IMR-90 (cell line): ENCODE results near the gene LRRC8B. TPM values are rescaled to one million over a fixed set of nuclear protein-coding genes. Genes with fewer than 3 reads are reported as not detected.

ENCODE experiments used
- ATAC-seq: fragments of 200-7000 bp; cut with Tn5 transposase; 2 replicates; pipeline ENCODE4 v1.9.1; 2020; ENCODE audit warnings: low read depth, mild to moderate bottlenecking, moderate library complexity
- BruUV-seq: library from RNA; stranded (reverse); fragments of 400-500 nt; replicated peaks from 2 replicates; lab custom pipeline; 2021; lab: Mats Ljungman, UMichigan
- CTCF ChIA-PET: fragments of 300-600 bp; formaldehyde crosslinking; extraction: SDS; loops from one replicate; lab custom pipeline; 2021; ENCODE audit warnings: antibody characterized with exemption; lab: Yijun Ruan, JAX
- POLR2A ChIA-PET: fragments of 300-600 bp; sonication (Branson Sonifier 250); formaldehyde crosslinking; loops from one replicate; lab custom pipeline; 2022; ENCODE audit warnings: antibody characterized with exemption; ENCODE audit not compliant: unreplicated experiment; lab: Charles Lee
- DNase-seq: peaks from one replicate; pipeline ENCODE4 v3.0.0; 2013
- H2AFZ ChIP-seq: replicated peaks from 2 replicates; pipeline ENCODE3; 2013; ENCODE audit warnings: low read length, mild to moderate bottlenecking; ENCODE audit not compliant: poor library complexity
- H2AK5ac ChIP-seq: 2 replicates; pipeline ENCODE4 v1.6.1; 2013; ENCODE audit warnings: low read depth, low read length, inconsistent platforms
- H2AK9ac ChIP-seq: replicated peaks from 2 replicates; pipeline ENCODE3; 2013; ENCODE audit warnings: mild to moderate bottlenecking, low read depth, low read length, moderate library complexity; ENCODE audit not compliant: poor library complexity
- H2BK120ac ChIP-seq: 2 replicates; pipeline ENCODE4 v1.6.1; 2013; ENCODE audit warnings: low read depth, low read length, inconsistent platforms
- H2BK15ac ChIP-seq: 3 replicates; pipeline ENCODE4 v1.6.1; 2013; ENCODE audit warnings: low read depth, low read length, inconsistent platforms
- H2BK20ac ChIP-seq: 2 replicates; pipeline ENCODE4 v1.6.1; 2013; ENCODE audit warnings: low read depth, mild to moderate bottlenecking, inconsistent platforms, low read length, moderate library complexity
- H2BK5ac ChIP-seq: 2 replicates; pipeline ENCODE4 v1.6.1; 2013; ENCODE audit warnings: mild to moderate bottlenecking, low read depth, low read length, inconsistent platforms; ENCODE audit not compliant: poor library complexity, severe bottlenecking
- H3K14ac ChIP-seq: replicated peaks from 2 replicates; pipeline ENCODE4 v1.6.1; 2013; ENCODE audit warnings: low read depth, low read length, inconsistent platforms
- H3K18ac ChIP-seq: 2 replicates; pipeline ENCODE4 v1.6.1; 2013; ENCODE audit warnings: low read depth, low read length, control low read depth
- H3K23ac ChIP-seq: 2 replicates; pipeline ENCODE4 v1.6.1; 2013; ENCODE audit warnings: low read depth, low read length, inconsistent platforms
- H3K27ac ChIP-seq: 2 replicates; pipeline ENCODE4 v1.5.1; 2013; ENCODE audit warnings: mild to moderate bottlenecking, control low read depth, low read length; ENCODE audit not compliant: insufficient read depth
- H3K27me3 ChIP-seq: 2 replicates; pipeline ENCODE4 v1.6.1; 2013; ENCODE audit warnings: low read length; ENCODE audit not compliant: control insufficient read depth, insufficient read depth
- H3K36me3 ChIP-seq: 2 replicates; pipeline ENCODE4 v1.6.1; 2013; ENCODE audit warnings: low read length, mixed read lengths; ENCODE audit not compliant: control insufficient read depth, insufficient read depth
- H3K4ac ChIP-seq: 2 replicates; pipeline ENCODE4 v1.6.1; 2013; ENCODE audit warnings: low read depth, low read length, inconsistent platforms
- H3K4me1 ChIP-seq: 2 replicates; pipeline ENCODE4 v1.6.1; 2013; ENCODE audit warnings: low read length, mixed read lengths; ENCODE audit not compliant: control insufficient read depth, insufficient read depth
- H3K4me2 ChIP-seq: 2 replicates; pipeline ENCODE4 v1.6.1; 2013; ENCODE audit warnings: low read depth, mild to moderate bottlenecking, control low read depth, low read length, moderate library complexity
- H3K4me3 ChIP-seq: 2 replicates; pipeline ENCODE4 v1.5.1; 2013; ENCODE audit warnings: low read depth, mild to moderate bottlenecking, control low read depth, low read length, moderate library complexity; ENCODE audit not compliant: insufficient read depth
- H3K56ac ChIP-seq: 2 replicates; pipeline ENCODE4 v1.6.1; 2013; ENCODE audit warnings: low read length, inconsistent platforms; ENCODE audit not compliant: insufficient read depth; ENCODE audit errors: extremely low read depth
- H3K79me1 ChIP-seq, 2 experiments: 2 replicates each; pipeline ENCODE4 v1.6.1; 2013; ENCODE audit warnings: low read length in 2 of 2, inconsistent platforms in 1 of 2, low read depth in 1 of 2
- H3K9ac ChIP-seq: 2 replicates; pipeline ENCODE4 v1.6.1; 2013; ENCODE audit warnings: low read depth, low read length, control low read depth
- H3K9me1 ChIP-seq: 2 replicates; pipeline ENCODE4 v1.6.1; 2013; ENCODE audit warnings: low read length, inconsistent platforms; ENCODE audit not compliant: insufficient read depth
- H3K9me3 ChIP-seq: 2 replicates; pipeline ENCODE4 v1.6.1; 2013; ENCODE audit warnings: low read length; ENCODE audit not compliant: control insufficient read depth, insufficient read depth
- H4K20me1 ChIP-seq: 2 replicates; pipeline ENCODE4 v1.6.1; 2013; ENCODE audit warnings: low read length, inconsistent platforms; ENCODE audit not compliant: insufficient read depth
- H4K5ac ChIP-seq: 2 replicates; pipeline ENCODE4 v1.6.1; 2013; ENCODE audit warnings: mild to moderate bottlenecking, low read depth, low read length, control low read depth
- H4K8ac ChIP-seq, 2 experiments: 2 replicates each; pipeline ENCODE4 v1.6.1; 2013; ENCODE audit warnings: low read depth in 2 of 2, low read length in 2 of 2, control low read depth in 1 of 2, inconsistent platforms in 1 of 2
- H4K91ac ChIP-seq: 2 replicates; pipeline ENCODE4 v1.6.1; 2013; ENCODE audit warnings: low read depth, low read length, inconsistent platforms; ENCODE audit not compliant: insufficient read depth
- FOS ChIP-seq: fragments of 150-350 bp; IDR thresholded peaks from 2 replicates; pipeline ENCODE4 v1.6.1; 2016; ENCODE audit warnings: low read depth, low read length
- MAFK ChIP-seq: IDR thresholded peaks from 2 replicates; pipeline ENCODE4 v1.6.1; 2012; ENCODE audit warnings: low read depth, low read length, improper control_type of control experiment
- MAZ ChIP-seq: IDR thresholded peaks from 2 replicates; pipeline ENCODE4 v1.6.1; 2012; ENCODE audit warnings: low read depth, mild to moderate bottlenecking, low read length, improper control_type of control experiment, moderate library complexity, borderline replicate concordance
- MXI1 ChIP-seq: IDR thresholded peaks from 2 replicates; pipeline ENCODE4 v1.6.1; 2012; ENCODE audit warnings: low read depth, mild to moderate bottlenecking, low read length, moderate library complexity, borderline replicate concordance
- NFE2L2 ChIP-seq: fragments of 150-350 bp; IDR thresholded peaks from 2 replicates; pipeline ENCODE4 v1.6.1; 2016; ENCODE audit warnings: low read depth, mild to moderate bottlenecking, low read length
- POLR2A ChIP-seq: IDR thresholded peaks from 2 replicates; pipeline ENCODE4 v1.6.1; 2012; ENCODE audit warnings: mild to moderate bottlenecking, low read depth, low read length
- RCOR1 ChIP-seq: IDR thresholded peaks from 2 replicates; pipeline ENCODE4 v1.6.1; 2012; ENCODE audit warnings: mild to moderate bottlenecking, low read length, improper control_type of control experiment; ENCODE audit not compliant: insufficient replicate concordance
- RFX5 ChIP-seq: IDR thresholded peaks from 2 replicates; pipeline ENCODE4 v1.8.0; 2012; ENCODE audit warnings: low read depth, mild to moderate bottlenecking, low read length, moderate library complexity
- SMC3 ChIP-seq: fragments of 150-350 bp; IDR thresholded peaks from 2 replicates; pipeline ENCODE4 v1.6.1; 2016; ENCODE audit warnings: low read depth, mild to moderate bottlenecking, antibody characterized with exemption, low read length, moderate library complexity
- WGBS, 2 experiments: methylation state at CpG; one replicate each; pipeline versions ENCODE4 v1.1.5 to v1.1.7; 2013; ENCODE audit warnings: missing lambda C conversion rate in 2 of 2; ENCODE audit not compliant: insufficient read length in 1 of 2; ENCODE audit errors: extremely low coverage in 2 of 2; 5-methylcytosine and 5-hydroxymethylcytosine counted together
- dilution Hi-C: fragments of 300-500 bp; cut with HindIII; formaldehyde crosslinking; loops from one replicate; pipeline ENCODE4 v1.14.3; 2018; ENCODE audit warnings: low sequenced_read_pairs; ENCODE audit not compliant: unreplicated experiment
- in situ Hi-C: fragments of 300-500 bp; cut with MboI; formaldehyde crosslinking; loops from 3 replicates; pipeline ENCODE4 v1.14.3; 2019; ENCODE audit warnings: low sequenced_read_pairs, inconsistent platforms, mixed read lengths
- intact Hi-C: fragments of 100-400 bp; cut with micrococcal nuclease; formaldehyde crosslinking; loops from 2 replicates; pipeline ENCODE4 v1.10.0; 2022
- polyA plus RNA-seq, 3 experiments: library from polyadenylated mRNA; depleted of rRNA; stranded (reverse); fragments of >200 nt; gene quantifications; 2 replicates each; pipeline ENCODE4 v1.2.3, GENCODE V29; 2012; ENCODE audit warnings: low replicate concordance in 1 of 3
- total RNA-seq: library from RNA; depleted of rRNA; stranded (reverse); fragments of >200 nt; gene quantifications from 2 replicates; pipeline ENCODE4 v1.2.3, GENCODE V29; 2012
- TF ChIP-seq, protein P1 (sequence below): fragments of 150-350 bp; IDR thresholded peaks from 2 replicates; pipeline ENCODE4 v1.6.1; 2016; ENCODE audit warnings: low read depth, mild to moderate bottlenecking, low read length, moderate library complexity, borderline replicate concordance
- TF ChIP-seq, protein P2 (sequence below): fragments of 150-350 bp; IDR thresholded peaks from 2 replicates; pipeline ENCODE4 v1.6.1; 2017; ENCODE audit warnings: mild to moderate bottlenecking, antibody characterized with exemption, low read length, low read depth

Gene LRRC8B
- total and polyA plus RNA-seq, 2 of the 4 experiments (the other 2 are of a cell fraction), result 0.74 to 1.8 TPM

DNA sequence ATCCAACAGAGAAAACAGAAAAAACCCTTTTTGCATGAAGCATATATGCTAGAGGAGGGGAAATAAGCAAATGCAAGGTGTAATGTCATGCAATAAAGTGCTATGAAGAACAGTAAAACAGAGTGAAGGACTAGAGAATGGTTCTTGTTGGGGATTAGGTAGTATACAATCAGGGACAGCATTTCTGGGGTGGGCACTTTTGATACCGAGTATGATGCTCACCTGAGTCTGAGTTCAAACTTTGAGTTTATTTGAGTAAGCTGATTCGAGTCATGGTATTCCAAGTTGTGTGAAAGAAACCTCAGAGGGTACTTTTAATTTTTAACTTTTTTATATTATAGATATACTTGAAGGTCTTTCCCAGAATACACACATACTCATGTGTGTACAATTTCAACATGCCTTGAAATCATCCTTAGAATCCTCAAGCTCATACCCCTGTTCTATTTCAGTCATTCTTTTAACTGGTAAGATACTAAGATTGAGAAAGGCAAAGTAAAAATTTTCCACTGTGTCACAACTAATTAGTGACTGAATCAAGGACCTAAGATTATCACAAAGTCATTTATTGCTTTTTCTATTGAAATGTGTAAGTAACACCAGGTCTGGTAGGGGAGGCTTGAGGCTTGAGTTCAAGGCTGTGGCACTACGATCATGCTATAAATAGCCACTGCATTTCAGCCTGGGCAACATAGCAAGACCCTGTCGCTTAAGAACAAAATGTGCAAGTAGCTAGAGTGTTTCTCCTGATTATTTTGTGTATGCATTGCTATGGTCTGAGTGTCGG lies 12.1 kb downstream of the LRRC8B start:
- no TSS peak for BruUV-seq
- CTCF ChIA-PET, result no interaction called here

More for the DNA sequence above, 12.1 kb downstream of the LRRC8B start:
- no peak for ATAC-seq
- H4K20me1 ChIP-seq, result no peaks in the 10 kb centered on the region
- no peak overlapping the region for H2BK5ac ChIP-seq
- intact Hi-C loops, result no loop called here
- no peak overlapping the region for H3K4me2 ChIP-seq
- H3K9me3 ChIP-seq, result no peaks in the 10 kb centered on the region
- H3K4me3 ChIP-seq, result no peak overlapping the region
- H3K4me1 ChIP-seq, result no peaks in the 10 kb centered on the region
- in situ Hi-C loops, result no loop called here
- no peaks in the 10 kb centered on the region for H3K79me1 ChIP-seq
- no peak overlapping the region for H3K18ac ChIP-seq
- H4K91ac ChIP-seq, result no peak overlapping the region
- H2AK9ac ChIP-seq, result no peak overlapping the region
- POLR2A ChIA-PET, result no interaction called here
- no peak for DNase-seq
- H2BK120ac ChIP-seq, result no peak overlapping the region
- no peak overlapping the region for H2AFZ ChIP-seq
- dilution Hi-C loops, result no loop called here
- no peaks in the 10 kb centered on the region for H3K36me3 ChIP-seq
- H2BK15ac ChIP-seq, result no peak overlapping the region
- no peak overlapping the region for H3K14ac ChIP-seq
- H4K5ac ChIP-seq, result no peak overlapping the region
- H3K56ac ChIP-seq, result no peak overlapping the region
- H4K8ac ChIP-seq, result no peak overlapping the region
- no peak for TF ChIP-seq RCOR1
- no peak for TF ChIP-seq MAFK
- TF ChIP-seq MXI1, result no peak
- no peak for TF ChIP-seq NFE2L2
- no peak for TF ChIP-seq RFX5
- TF ChIP-seq SMC3, result no peak
- TF ChIP-seq, protein P1, sequence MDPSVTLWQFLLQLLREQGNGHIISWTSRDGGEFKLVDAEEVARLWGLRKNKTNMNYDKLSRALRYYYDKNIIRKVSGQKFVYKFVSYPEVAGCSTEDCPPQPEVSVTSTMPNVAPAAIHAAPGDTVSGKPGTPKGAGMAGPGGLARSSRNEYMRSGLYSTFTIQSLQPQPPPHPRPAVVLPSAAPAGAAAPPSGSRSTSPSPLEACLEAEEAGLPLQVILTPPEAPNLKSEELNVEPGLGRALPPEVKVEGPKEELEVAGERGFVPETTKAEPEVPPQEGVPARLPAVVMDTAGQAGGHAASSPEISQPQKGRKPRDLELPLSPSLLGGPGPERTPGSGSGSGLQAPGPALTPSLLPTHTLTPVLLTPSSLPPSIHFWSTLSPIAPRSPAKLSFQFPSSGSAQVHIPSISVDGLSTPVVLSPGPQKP, result no peak
- no peak for TF ChIP-seq FOS
- TF ChIP-seq, protein P2, sequence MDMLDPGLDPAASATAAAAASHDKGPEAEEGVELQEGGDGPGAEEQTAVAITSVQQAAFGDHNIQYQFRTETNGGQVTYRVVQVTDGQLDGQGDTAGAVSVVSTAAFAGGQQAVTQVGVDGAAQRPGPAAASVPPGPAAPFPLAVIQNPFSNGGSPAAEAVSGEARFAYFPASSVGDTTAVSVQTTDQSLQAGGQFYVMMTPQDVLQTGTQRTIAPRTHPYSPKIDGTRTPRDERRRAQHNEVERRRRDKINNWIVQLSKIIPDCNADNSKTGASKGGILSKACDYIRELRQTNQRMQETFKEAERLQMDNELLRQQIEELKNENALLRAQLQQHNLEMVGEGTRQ, result no peak
- TF ChIP-seq MAZ, result no peak
- TF ChIP-seq POLR2A, result no peak
- H3K27me3 ChIP-seq, result no peaks in the 10 kb centered on the region; the same call in 1 of the 2 replicates
- H3K9me1 ChIP-seq, result no peaks in the 10 kb centered on the region
- H3K4ac ChIP-seq, result no peak overlapping the region
- H2AK5ac ChIP-seq, result no peak overlapping the region
- WGBS, 2 experiments, result 83% methylated on average over 1 of the region's 5 CpGs; no CpG with 5 or more reads in 1 of the 2 experiments
- H3K9ac ChIP-seq, result no peak overlapping the region
- H3K23ac ChIP-seq, result no peak overlapping the region
- no peak overlapping the region for H2BK20ac ChIP-seq
- H3K27ac ChIP-seq, result no peak overlapping the region
